Measurements from ENCODE around the gene C6orf47. TPM values are rescaled to one million over a fixed set of nuclear protein-coding genes. Genes with fewer than 3 reads are reported as not detected.
A peak's percentile ranks its signal among the peaks of the same experiment; 100 is the strongest.

Gene C6orf47
- polyA plus RNA-seq, 1 experiment: 10.2 TPM

DNA sequence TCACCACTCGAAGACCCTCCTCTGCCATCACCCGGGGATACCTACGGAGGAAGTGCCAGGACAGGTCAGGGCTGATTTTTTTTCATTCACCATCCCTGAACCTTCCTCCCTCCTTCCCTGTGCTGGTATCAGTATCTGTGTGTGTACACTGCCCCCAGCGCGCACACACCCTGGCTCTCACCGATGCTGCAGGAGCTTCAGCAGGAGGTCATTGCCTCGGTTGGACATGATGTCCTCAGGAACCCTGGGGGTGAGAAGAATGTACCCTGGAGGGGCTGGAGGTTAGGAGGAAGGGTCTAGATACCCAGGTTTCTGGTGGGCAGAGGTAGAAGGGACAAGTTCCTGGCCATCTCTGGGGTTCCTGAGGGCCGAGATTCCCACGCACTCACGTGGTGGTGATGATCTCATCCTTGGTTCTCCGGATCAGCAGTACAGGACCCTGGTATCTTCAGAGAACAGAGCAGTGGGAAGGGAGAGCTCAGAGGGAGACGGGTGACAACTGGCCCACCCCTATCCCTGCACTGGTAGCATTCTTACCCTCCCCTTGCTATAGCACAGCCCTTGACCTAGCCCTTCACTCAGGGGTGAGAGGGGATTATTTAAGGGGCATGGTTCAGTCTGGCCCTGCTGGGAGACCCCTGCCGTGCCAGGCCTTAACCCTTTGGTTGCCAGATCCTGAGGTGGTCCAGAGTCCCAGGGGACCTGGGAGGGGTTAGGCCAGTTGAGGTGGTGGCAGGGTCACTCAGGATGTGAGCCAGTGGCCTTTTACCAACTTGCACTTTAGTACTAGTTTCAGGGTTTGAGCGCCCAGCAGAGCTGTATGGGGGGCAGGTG lies 27.5 kb upstream of the C6orf47 start:
- no peak for DNase-seq (ENCODE audit: low read depth, low spot score)
- Histone ChIP-seq H3K4me3 (ENCODE audit: low read depth, low read length) (no peak overlapping the region), H3K27ac (ENCODE audit: low read depth, low read length) (no peak overlapping the region), H3K9me3 (ENCODE audit: control insufficient read depth, insufficient read depth, low read length) (no peaks in the 10 kb centered on the region), H3K27me3 (ENCODE audit: control insufficient read depth, insufficient read depth, low read length) (no peaks in the 10 kb centered on the region)
- ChIA-PET POLR2A (no interaction called here), CTCF (no interaction called here)
- TF ChIP-seq, protein P1, sequence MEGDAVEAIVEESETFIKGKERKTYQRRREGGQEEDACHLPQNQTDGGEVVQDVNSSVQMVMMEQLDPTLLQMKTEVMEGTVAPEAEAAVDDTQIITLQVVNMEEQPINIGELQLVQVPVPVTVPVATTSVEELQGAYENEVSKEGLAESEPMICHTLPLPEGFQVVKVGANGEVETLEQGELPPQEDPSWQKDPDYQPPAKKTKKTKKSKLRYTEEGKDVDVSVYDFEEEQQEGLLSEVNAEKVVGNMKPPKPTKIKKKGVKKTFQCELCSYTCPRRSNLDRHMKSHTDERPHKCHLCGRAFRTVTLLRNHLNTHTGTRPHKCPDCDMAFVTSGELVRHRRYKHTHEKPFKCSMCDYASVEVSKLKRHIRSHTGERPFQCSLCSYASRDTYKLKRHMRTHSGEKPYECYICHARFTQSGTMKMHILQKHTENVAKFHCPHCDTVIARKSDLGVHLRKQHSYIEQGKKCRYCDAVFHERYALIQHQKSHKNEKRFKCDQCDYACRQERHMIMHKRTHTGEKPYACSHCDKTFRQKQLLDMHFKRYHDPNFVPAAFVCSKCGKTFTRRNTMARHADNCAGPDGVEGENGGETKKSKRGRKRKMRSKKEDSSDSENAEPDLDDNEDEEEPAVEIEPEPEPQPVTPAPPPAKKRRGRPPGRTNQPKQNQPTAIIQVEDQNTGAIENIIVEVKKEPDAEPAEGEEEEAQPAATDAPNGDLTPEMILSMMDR (IDR thresholded peaks at IDR 0.05; ENCODE audit: low read depth, low read length): no peak

DNA sequence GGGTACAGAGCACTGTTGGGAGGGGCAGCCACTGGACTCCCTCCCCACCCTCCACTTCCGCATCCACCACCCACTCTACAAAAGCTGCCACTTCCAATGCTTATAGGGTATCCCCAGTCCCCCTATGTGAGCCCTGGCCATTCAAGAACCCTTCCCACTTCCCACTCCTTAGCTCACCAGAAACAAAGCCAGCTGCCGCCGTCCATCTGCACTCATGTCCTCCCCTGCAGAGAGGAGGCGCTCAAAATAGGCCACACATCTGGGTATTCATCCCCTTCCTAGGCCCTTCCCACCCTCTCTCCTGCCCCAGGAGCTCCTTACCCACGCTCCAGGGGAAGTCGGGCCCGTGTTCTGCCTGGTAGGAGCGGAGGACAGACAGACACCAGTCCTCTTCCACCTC lies 26.7 kb upstream of the C6orf47 start:
- POLR2A ChIA-PET: no interaction called here
- no peak for DNase-seq (ENCODE audit: low read depth, low spot score)
- Histone ChIP-seq H3K9me3 (ENCODE audit: control insufficient read depth, insufficient read depth, low read length) (no peaks in the 10 kb centered on the region), H3K27me3 (ENCODE audit: control insufficient read depth, insufficient read depth, low read length) (no peaks in the 10 kb centered on the region), H3K4me3 (ENCODE audit: low read depth, low read length) (no peak overlapping the region), H3K27ac (ENCODE audit: low read depth, low read length) (no peak overlapping the region)
- CTCF ChIA-PET: no interaction called here
- TF ChIP-seq, protein P1 (IDR thresholded peaks at IDR 0.05; ENCODE audit: low read depth, low read length): no peak

DNA sequence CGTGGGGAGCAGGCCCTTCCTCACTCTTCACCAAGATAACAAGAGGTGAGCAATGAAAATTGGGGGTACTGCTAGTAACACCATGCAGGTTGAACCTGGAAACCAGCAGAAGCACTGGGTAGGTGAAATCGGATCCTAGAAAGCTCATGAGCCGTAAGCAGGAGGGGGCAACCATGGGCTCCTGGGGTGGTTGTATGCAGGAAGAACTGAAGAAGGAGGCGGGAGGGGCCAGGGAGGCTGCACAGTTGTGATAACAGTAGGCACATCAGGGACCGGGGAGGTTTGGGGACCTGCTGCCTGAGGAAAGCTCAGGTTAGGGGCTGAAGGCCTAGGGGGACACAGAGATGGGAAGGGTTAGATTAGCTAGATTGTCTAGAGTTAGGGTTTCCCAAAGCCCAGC lies 25.9 kb upstream of the C6orf47 start:
- POLR2A ChIA-PET: no interaction called here
- CTCF ChIA-PET: no interaction called here

DNA sequence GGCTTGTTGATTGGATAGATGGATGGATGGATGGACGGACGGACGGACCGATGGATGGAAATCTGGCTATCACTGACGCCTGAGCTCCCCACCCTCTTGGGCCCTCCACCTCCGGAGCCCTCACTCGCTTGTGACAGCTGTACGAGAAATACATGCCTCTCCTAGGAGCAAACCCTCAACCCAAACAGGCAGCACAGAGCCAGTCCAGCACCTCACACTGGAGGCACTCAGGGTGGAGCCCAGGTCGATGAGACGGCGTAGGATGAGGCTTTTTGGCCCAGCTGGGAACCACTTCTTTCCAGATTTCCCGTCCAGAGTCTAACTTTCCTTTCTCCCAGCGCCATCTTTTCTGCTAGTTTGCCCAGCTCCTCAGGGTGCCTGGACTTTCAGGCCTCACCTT lies 23.0 kb upstream of the C6orf47 start:
- H3K27me3 ChIP-seq (ENCODE audit: control insufficient read depth, insufficient read depth, low read length): no peaks in the 10 kb centered on the region
- POLR2A ChIA-PET: no interaction called here
- H3K4me3 ChIP-seq (ENCODE audit: low read depth, low read length): no peak overlapping the region
- CTCF ChIA-PET: no interaction called here
- no peaks in the 10 kb centered on the region for H3K9me3 ChIP-seq (ENCODE audit: control insufficient read depth, insufficient read depth, low read length)
- H3K27ac ChIP-seq (ENCODE audit: low read depth, low read length): no peak overlapping the region
- no peak for DNase-seq (ENCODE audit: low read depth, low spot score)
- TF ChIP-seq, protein P1 (IDR thresholded peaks at IDR 0.05; ENCODE audit: low read depth, low read length): no peak

More for the DNA sequence above, 25.9 kb upstream of the C6orf47 start:
- TF ChIP-seq, protein P1 (IDR thresholded peaks at IDR 0.05; ENCODE audit: low read depth, low read length): no peak
- no peaks in the 10 kb centered on the region for H3K9me3 ChIP-seq (ENCODE audit: control insufficient read depth, insufficient read depth, low read length)
- DNase-seq (ENCODE audit: low read depth, low spot score): no peak
- no peak overlapping the region for H3K4me3 ChIP-seq (ENCODE audit: low read depth, low read length)
- H3K27me3 ChIP-seq (ENCODE audit: control insufficient read depth, insufficient read depth, low read length): no peaks in the 10 kb centered on the region
- H3K27ac ChIP-seq (ENCODE audit: low read depth, low read length): no peak overlapping the region

DNA sequence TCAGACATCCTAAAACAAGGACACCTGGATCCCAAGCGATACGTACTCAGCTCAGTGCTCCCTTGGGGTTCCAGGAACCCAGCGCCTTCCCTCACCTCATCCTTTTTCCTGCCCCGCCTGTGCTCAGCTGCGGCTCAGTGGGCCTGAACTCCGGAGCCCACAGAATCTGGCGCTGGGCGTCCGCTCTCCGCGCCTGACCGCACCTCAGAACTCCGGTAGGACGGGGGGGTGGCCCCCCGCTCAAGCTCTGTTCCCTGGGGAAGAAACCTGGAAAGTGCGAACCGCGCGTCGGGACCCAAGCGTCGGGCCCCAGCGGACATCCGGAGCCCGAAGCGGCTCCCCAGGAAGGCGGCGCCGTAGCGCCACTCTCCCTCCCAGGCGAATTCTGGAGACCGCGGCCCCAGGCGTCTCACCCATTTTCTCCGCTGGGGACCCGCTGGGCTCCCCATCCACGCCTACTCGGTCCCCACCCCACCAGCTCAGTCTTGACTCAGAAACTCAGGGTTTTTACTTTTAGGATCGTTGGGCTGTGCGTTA lies 20.6 kb upstream of the C6orf47 start:
- POLR2A ChIA-PET: interaction anchor here (0.6 to 0.8 kb wide), 3 partner anchors 22 to 168 kb away, joined by 3 to 10 read pairs (median 6); partner anchors contain the start of gene ABHD16A
- peak overlapping the region; percentile 78 for H3K27ac ChIP-seq (ENCODE audit: low read depth, low read length)
- TF ChIP-seq, protein P1 (IDR thresholded peaks at IDR 0.05; ENCODE audit: low read depth, low read length): no peak; the same call in 1 of the 2 replicates
- H3K4me3 ChIP-seq (ENCODE audit: low read depth, low read length): peak overlapping the region; percentile 57
- CTCF ChIA-PET: interaction anchor here (0.7 to 2.1 kb wide), 13 partner anchors 9 to 271 kb away, joined by 3 to 9 read pairs (median 5); partner anchors contain the start of genes LSM2 and LY6G5B
- no peak for DNase-seq (ENCODE audit: low read depth, low spot score)
- no peaks in the 10 kb centered on the region for H3K9me3 ChIP-seq (ENCODE audit: control insufficient read depth, insufficient read depth, low read length)
- no peaks in the 10 kb centered on the region for H3K27me3 ChIP-seq (ENCODE audit: control insufficient read depth, insufficient read depth, low read length)
